Stimulated activated CD4-positive, alpha-beta T cell treated with anti-CD3 and anti-CD28 coated beads, Interleukin-15, amount 100 ng/mL, for 1 hour (primary cell): Measurements from ENCODE around the gene ATF7.
"Not testable (repeated sequence)": the region's sequence is repeated elsewhere in the genome, so short reads cannot be mapped to it uniquely, and the experiment has no call there.

Source experiments
- DNase-seq, 2 donors: peaks; one replicate each; pipeline ENCODE4 v3.0.0-alpha.2; 2020; ENCODE audit warnings: low read depth in 1 of 2, low spot score in 1 of 2

The ATF7 gene

GRCh38 chr12:53627919-53628318, 1.7 kb upstream of the ATF7 start:
- no peak for DNase-seq

- no peak for DNase-seq
These were observed 554 bp upstream of the ATF7 start for GRCh38 chr12:53626702-53627169.

GRCh38 chr12:53625373-53625945, 723 bp downstream of the ATF7 start:
- no peak for DNase-seq

GRCh38 chr12:53624956-53625355, 1.2 kb downstream of the ATF7 start:
- no peak for DNase-seq

GRCh38 chr12:53624458-53624857, 1.7 kb downstream of the ATF7 start:
- DNase-seq: no peak

- no peak for DNase-seq
These were observed 2.4 kb downstream of the ATF7 start for GRCh38 chr12:53623548-53624385.

- no peak for DNase-seq
These were observed 3.5 kb downstream of the ATF7 start for GRCh38 chr12:53622724-53623123.

GRCh38 chr12:53618275-53618674, 7.9 kb downstream of the ATF7 start:
- DNase-seq: no peak

GRCh38 chr12:53617700-53618099, 8.5 kb downstream of the ATF7 start:
- no peak for DNase-seq

GRCh38 chr12:53616950-53617349, 9.2 kb downstream of the ATF7 start:
- no peak for DNase-seq

GRCh38 chr12:53613821-53614220, 12.4 kb downstream of the ATF7 start:
- DNase-seq: no peak

GRCh38 chr12:53612978-53613377, 13.2 kb downstream of the ATF7 start:
- DNase-seq: no peak

GRCh38 chr12:53611304-53611703, 14.9 kb downstream of the ATF7 start:
- DNase-seq: no peak

GRCh38 chr12:53606688-53607087, 19.5 kb downstream of the ATF7 start:
- DNase-seq: not testable (repeated sequence)

- DNase-seq: no peak
These were observed 21.6 kb downstream of the ATF7 start for GRCh38 chr12:53604581-53604980.

GRCh38 chr12:53603804-53604203, 22.4 kb downstream of the ATF7 start:
- no peak for DNase-seq

- no peak for DNase-seq
These were observed 23.0 kb downstream of the ATF7 start for GRCh38 chr12:53603196-53603595.

- no peak for DNase-seq
These were observed 23.9 kb downstream of the ATF7 start for GRCh38 chr12:53602176-53602864.

- no peak for DNase-seq
These were observed 24.8 kb downstream of the ATF7 start for GRCh38 chr12:53601296-53601847.

GRCh38 chr12:53600490-53601295, 25.5 kb downstream of the ATF7 start:
- no peak for DNase-seq

GRCh38 chr12:53599579-53599978, 26.6 kb downstream of the ATF7 start:
- DNase-seq: no peak
